ENCODE measurements around the gene GM2A.

GM2A gene

DNA sequence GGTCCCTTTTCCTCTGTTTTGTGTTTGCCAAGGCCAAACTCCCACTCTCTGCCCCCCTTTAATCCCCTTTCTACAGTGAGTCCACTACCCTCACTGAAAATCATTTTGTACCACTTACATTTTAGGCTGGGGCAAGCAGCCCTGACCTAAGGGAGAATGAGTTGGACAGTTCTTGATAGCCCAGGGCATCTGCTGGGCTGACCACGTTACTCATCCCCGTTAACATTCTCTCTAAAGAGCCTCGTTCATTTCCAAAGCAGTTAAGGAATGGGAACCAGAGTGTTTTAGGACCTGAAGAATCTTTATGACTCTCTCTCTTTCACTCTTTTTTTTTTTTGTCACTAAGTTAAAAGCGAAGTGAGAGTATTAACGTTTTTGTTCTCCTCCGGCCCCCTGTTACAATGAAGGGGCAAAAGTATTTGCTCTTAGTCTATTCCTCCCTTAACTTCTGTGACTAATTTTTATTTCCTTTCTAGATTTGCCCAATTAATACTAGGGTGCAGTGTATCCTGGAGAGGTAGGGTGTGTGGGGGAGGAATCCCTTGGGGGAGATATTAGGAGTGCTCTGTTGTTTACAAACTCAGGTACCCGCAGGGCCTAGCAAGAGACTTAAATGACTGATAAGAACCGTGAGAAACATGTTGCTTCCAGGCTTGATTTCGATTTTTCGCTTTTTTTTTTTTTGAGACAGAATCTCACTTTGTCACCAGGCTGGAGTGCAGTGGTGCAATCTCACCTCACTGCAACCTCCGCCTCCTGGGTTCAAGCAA is 14.7 kb downstream of the GM2A start:
- no peaks in the 10 kb centered on the region for H3K79me2 ChIP-seq (ENCODE audit: control insufficient read depth, insufficient read depth, low read length, unreplicated experiment)
- H2AFZ ChIP-seq (ENCODE audit: low read length, unreplicated experiment) = no peak overlapping the region
- H3K4me1 ChIP-seq (ENCODE audit: control insufficient read depth, insufficient read depth, low read length, unreplicated experiment) = peaks cover 25% of the 10 kb centered on the region
- no peaks in the 10 kb centered on the region for H3K27me3 ChIP-seq (ENCODE audit: insufficient read depth, low read length)
- no peak overlapping the region for H3K27ac ChIP-seq (ENCODE audit: low read depth, low read length)
- no peaks in the 10 kb centered on the region for H3K36me3 ChIP-seq (ENCODE audit: insufficient read depth, low read length)
- H3K4me3 ChIP-seq (ENCODE audit: low read depth, low read length) = no peak overlapping the region

GRCh38 chr5:151270599-151270998 is 17.6 kb downstream of the GM2A start:
- no peak overlapping the region for H3K4me3 ChIP-seq (ENCODE audit: low read depth, low read length)
- no peak overlapping the region for H2AFZ ChIP-seq (ENCODE audit: low read length, unreplicated experiment)
- no peak overlapping the region for H3K27ac ChIP-seq (ENCODE audit: low read depth, low read length)
- peaks cover 7% of the 10 kb centered on the region for H3K27me3 ChIP-seq (ENCODE audit: insufficient read depth, low read length)
- H3K4me1 ChIP-seq (ENCODE audit: control insufficient read depth, insufficient read depth, low read length, unreplicated experiment) = peaks cover 13% of the 10 kb centered on the region
- no peaks in the 10 kb centered on the region for H3K79me2 ChIP-seq (ENCODE audit: control insufficient read depth, insufficient read depth, low read length, unreplicated experiment)
- no peaks in the 10 kb centered on the region for H3K36me3 ChIP-seq (ENCODE audit: insufficient read depth, low read length)

- peaks cover 13% of the 10 kb centered on the region for H3K4me1 ChIP-seq (ENCODE audit: control insufficient read depth, insufficient read depth, low read length, unreplicated experiment)
- no peak overlapping the region for H3K27ac ChIP-seq (ENCODE audit: low read depth, low read length)
- no peak overlapping the region for H2AFZ ChIP-seq (ENCODE audit: low read length, unreplicated experiment)
- peaks cover 11% of the 10 kb centered on the region for H3K27me3 ChIP-seq (ENCODE audit: insufficient read depth, low read length)
- H3K79me2 ChIP-seq (ENCODE audit: control insufficient read depth, insufficient read depth, low read length, unreplicated experiment) = no peaks in the 10 kb centered on the region
- no peak overlapping the region for H3K4me3 ChIP-seq (ENCODE audit: low read depth, low read length)
- no peaks in the 10 kb centered on the region for H3K36me3 ChIP-seq (ENCODE audit: insufficient read depth, low read length)
These were observed 18.4 kb downstream of the GM2A start for GRCh38 chr5:151271336-151271735.

- Histone ChIP-seq H3K4me3 (ENCODE audit: low read depth, low read length) (no peak overlapping the region), H3K4me1 (ENCODE audit: control insufficient read depth, insufficient read depth, low read length, unreplicated experiment) (peaks cover 13% of the 10 kb centered on the region), H3K27me3 (ENCODE audit: insufficient read depth, low read length) (peaks cover 27% of the 10 kb centered on the region), H3K79me2 (ENCODE audit: control insufficient read depth, insufficient read depth, low read length, unreplicated experiment) (no peaks in the 10 kb centered on the region), H2AFZ (ENCODE audit: low read length, unreplicated experiment) (no peak overlapping the region), H3K27ac (ENCODE audit: low read depth, low read length) (no peak overlapping the region), H3K36me3 (ENCODE audit: insufficient read depth, low read length) (no peaks in the 10 kb centered on the region)
These were observed 21.7 kb downstream of the GM2A start for GRCh38 chr5:151274666-151275065.

GRCh38 chr5:151275803-151276202 is 22.8 kb downstream of the GM2A start:
- no peaks in the 10 kb centered on the region for H3K79me2 ChIP-seq (ENCODE audit: control insufficient read depth, insufficient read depth, low read length, unreplicated experiment)
- peaks cover 27% of the 10 kb centered on the region for H3K27me3 ChIP-seq (ENCODE audit: insufficient read depth, low read length)
- H3K27ac ChIP-seq (ENCODE audit: low read depth, low read length) = no peak overlapping the region
- no peak overlapping the region for H3K4me3 ChIP-seq (ENCODE audit: low read depth, low read length)
- no peaks in the 10 kb centered on the region for H3K36me3 ChIP-seq (ENCODE audit: insufficient read depth, low read length)
- H3K4me1 ChIP-seq (ENCODE audit: control insufficient read depth, insufficient read depth, low read length, unreplicated experiment) = peaks cover 2% of the 10 kb centered on the region
- H2AFZ ChIP-seq (ENCODE audit: low read length, unreplicated experiment) = no peak overlapping the region

GRCh38 chr5:151278845-151279244 is 25.9 kb downstream of the GM2A start:
- Histone ChIP-seq H3K4me1 (ENCODE audit: control insufficient read depth, insufficient read depth, low read length, unreplicated experiment) (no peaks in the 10 kb centered on the region), H3K27me3 (ENCODE audit: insufficient read depth, low read length) (peaks cover 36% of the 10 kb centered on the region), H3K79me2 (ENCODE audit: control insufficient read depth, insufficient read depth, low read length, unreplicated experiment) (no peaks in the 10 kb centered on the region), H3K4me3 (ENCODE audit: low read depth, low read length) (no peak overlapping the region), H3K36me3 (ENCODE audit: insufficient read depth, low read length) (no peaks in the 10 kb centered on the region), H2AFZ (ENCODE audit: low read length, unreplicated experiment) (no peak overlapping the region), H3K27ac (ENCODE audit: low read depth, low read length) (no peak overlapping the region)

DNA sequence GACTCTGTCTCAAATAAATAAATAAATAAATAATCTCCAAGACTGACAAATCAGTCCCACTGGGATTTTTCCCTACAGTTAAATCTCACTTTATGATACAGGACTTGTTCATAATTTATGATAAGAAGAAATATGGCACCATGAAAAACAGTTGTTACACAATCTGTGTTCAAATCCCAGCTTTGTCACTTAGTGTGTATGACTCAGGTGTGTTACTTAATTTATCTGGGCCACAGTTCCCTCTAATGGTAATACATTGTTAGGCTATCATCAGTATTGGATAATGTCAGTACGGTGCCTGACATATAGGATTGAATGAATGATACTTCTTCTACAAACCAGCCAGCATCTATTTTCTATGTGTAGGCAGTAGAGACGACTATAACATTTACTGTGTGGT is 27.5 kb downstream of the GM2A start:
- no peak overlapping the region for H2AFZ ChIP-seq (ENCODE audit: low read length, unreplicated experiment)
- H3K4me3 ChIP-seq (ENCODE audit: low read depth, low read length) = no peak overlapping the region
- H3K27ac ChIP-seq (ENCODE audit: low read depth, low read length) = no peak overlapping the region
- no peaks in the 10 kb centered on the region for H3K4me1 ChIP-seq (ENCODE audit: control insufficient read depth, insufficient read depth, low read length, unreplicated experiment)
- H3K79me2 ChIP-seq (ENCODE audit: control insufficient read depth, insufficient read depth, low read length, unreplicated experiment) = no peaks in the 10 kb centered on the region
- no peaks in the 10 kb centered on the region for H3K36me3 ChIP-seq (ENCODE audit: insufficient read depth, low read length)
- peaks cover 41% of the 10 kb centered on the region for H3K27me3 ChIP-seq (ENCODE audit: insufficient read depth, low read length)

- Histone ChIP-seq H3K27ac (ENCODE audit: low read depth, low read length) (no peak overlapping the region), H3K4me1 (ENCODE audit: control insufficient read depth, insufficient read depth, low read length, unreplicated experiment) (no peaks in the 10 kb centered on the region), H3K27me3 (ENCODE audit: insufficient read depth, low read length) (peaks cover 39% of the 10 kb centered on the region), H3K36me3 (ENCODE audit: insufficient read depth, low read length) (no peaks in the 10 kb centered on the region), H3K4me3 (ENCODE audit: low read depth, low read length) (no peak overlapping the region), H3K79me2 (ENCODE audit: control insufficient read depth, insufficient read depth, low read length, unreplicated experiment) (no peaks in the 10 kb centered on the region), H2AFZ (ENCODE audit: low read length, unreplicated experiment) (no peak overlapping the region)
These were observed 28.1 kb downstream of the GM2A start for GRCh38 chr5:151281001-151281639.

GRCh38 chr5:151283120-151283825 is 30.3 kb downstream of the GM2A start:
- no peak overlapping the region for H3K27ac ChIP-seq (ENCODE audit: low read depth, low read length)
- H3K27me3 ChIP-seq (ENCODE audit: insufficient read depth, low read length) = peaks cover 33% of the 10 kb centered on the region; the same call in 1 of the 2 replicates
- no peaks in the 10 kb centered on the region for H3K79me2 ChIP-seq (ENCODE audit: control insufficient read depth, insufficient read depth, low read length, unreplicated experiment)
- H3K36me3 ChIP-seq (ENCODE audit: insufficient read depth, low read length) = no peaks in the 10 kb centered on the region
- H3K4me1 ChIP-seq (ENCODE audit: control insufficient read depth, insufficient read depth, low read length, unreplicated experiment) = no peaks in the 10 kb centered on the region
- no peak overlapping the region for H3K4me3 ChIP-seq (ENCODE audit: low read depth, low read length)
- H2AFZ ChIP-seq (ENCODE audit: low read length, unreplicated experiment) = no peak overlapping the region

GRCh38 chr5:151284392-151284967 is 31.5 kb downstream of the GM2A start:
- H3K27ac ChIP-seq (ENCODE audit: low read depth, low read length) = no peak overlapping the region
- H2AFZ ChIP-seq (ENCODE audit: low read length, unreplicated experiment) = no peak overlapping the region
- H3K36me3 ChIP-seq (ENCODE audit: insufficient read depth, low read length) = no peaks in the 10 kb centered on the region
- peaks cover 28% of the 10 kb centered on the region; the same call in 1 of the 2 replicates for H3K27me3 ChIP-seq (ENCODE audit: insufficient read depth, low read length)
- H3K79me2 ChIP-seq (ENCODE audit: control insufficient read depth, insufficient read depth, low read length, unreplicated experiment) = no peaks in the 10 kb centered on the region
- no peaks in the 10 kb centered on the region for H3K4me1 ChIP-seq (ENCODE audit: control insufficient read depth, insufficient read depth, low read length, unreplicated experiment)
- H3K4me3 ChIP-seq (ENCODE audit: low read depth, low read length) = no peak overlapping the region
